Lung (tissue), 12 donors: Measurements from ENCODE around the gene ADGRA1. TPM values are rescaled to one million over a fixed set of nuclear protein-coding genes. Genes with fewer than 3 reads are reported as not detected.

Experiments
- ATAC-seq: fragments of 200-7000 bp; cut with Tn5 transposase; one replicate; pipeline ENCODE4 v1.9.1; 2020; ENCODE audit warnings: moderate number of reproducible peaks; ENCODE audit not compliant: insufficient read depth, low FRiP score
- DNase-seq, 3 donors: peaks; one replicate each; pipeline ENCODE4 v3.0.0-alpha.2; 2013 to 2017
- H3K27ac ChIP-seq, 2 donors: one replicate each; pipeline ENCODE4 v1.5.1; 2013; ENCODE audit warnings: mild to moderate bottlenecking in 2 of 2, moderate library complexity in 2 of 2, control low read depth in 1 of 2, inconsistent platforms in 1 of 2, low read depth in 1 of 2, low read length in 1 of 2
- H3K27me3 ChIP-seq, 3 donors: one replicate each; pipeline ENCODE4 v1.5.1; 2013; ENCODE audit warnings: low read length in 2 of 3; ENCODE audit not compliant: control insufficient read depth in 3 of 3, insufficient read depth in 3 of 3
- H3K36me3 ChIP-seq, 4 donors: one replicate each; pipeline ENCODE4 v1.5.1; 2013; ENCODE audit warnings: low read length in 4 of 4, mild to moderate bottlenecking in 1 of 4, moderate library complexity in 1 of 4; ENCODE audit not compliant: control insufficient read depth in 4 of 4, insufficient read depth in 4 of 4
- H3K4me1 ChIP-seq, 5 donors: one replicate each; pipeline ENCODE4 v1.5.1; 2013; ENCODE audit warnings: low read length in 5 of 5, mild to moderate bottlenecking in 2 of 5, moderate library complexity in 1 of 5; ENCODE audit not compliant: control insufficient read depth in 5 of 5, insufficient read depth in 5 of 5
- H3K4me3 ChIP-seq: one replicate; pipeline ENCODE4 v1.5.1; 2013; ENCODE audit warnings: mild to moderate bottlenecking, control low read depth, moderate library complexity
- H3K9ac ChIP-seq, 2 donors: one replicate each; pipeline ENCODE4 v1.5.1; 2013; ENCODE audit warnings: low read length in 2 of 2, control low read depth in 1 of 2; ENCODE audit not compliant: insufficient read depth in 1 of 2
- H3K9me3 ChIP-seq, 4 donors: one replicate each; pipeline ENCODE4 v1.5.1; 2013; ENCODE audit warnings: low read length in 3 of 4, mild to moderate bottlenecking in 1 of 4, moderate library complexity in 1 of 4; ENCODE audit not compliant: control insufficient read depth in 4 of 4, insufficient read depth in 3 of 4
- WGBS, 2 donors: extraction: QIAGEN DNeasy Blood & Tissue Kit; methylation state at CpG; one replicate each; pipeline ENCODE4 v1.1.7; 2013; 5-methylcytosine and 5-hydroxymethylcytosine counted together
- polyA plus RNA-seq, 2 donors: library from polyadenylated mRNA; stranded (reverse); fragments of 200-250 nt; gene quantifications; one replicate each; pipeline ENCODE4 v1.2.1, GENCODE V29; 2013
- total RNA-seq, 2 donors: library from RNA; depleted of rRNA in 1 of 2; stranded (reverse); fragments of >200 nt in 1 of 2; gene quantifications; one replicate each; pipeline ENCODE4 v1.2.1, GENCODE V29; 2014 to 2021
- TF ChIP-seq, protein P1 (sequence below): IDR thresholded peaks from 2 replicates; pipeline ENCODE4 v1.5.1; 2012; ENCODE audit warnings: mild to moderate bottlenecking; ENCODE audit errors: control extremely low read depth, extremely low read depth
- donor health status: control.
- donor health status: control.
- donor health status: Bipolar disorder and iron deficiency.
- donor health status: healthy.
- donor health status: DM: yes; HTN: yes; CAD: no.

The ADGRA1 gene
- total and polyA plus RNA-seq, 4 donors, result 0.05 to 1.3 (median 0.20) TPM

DNA sequence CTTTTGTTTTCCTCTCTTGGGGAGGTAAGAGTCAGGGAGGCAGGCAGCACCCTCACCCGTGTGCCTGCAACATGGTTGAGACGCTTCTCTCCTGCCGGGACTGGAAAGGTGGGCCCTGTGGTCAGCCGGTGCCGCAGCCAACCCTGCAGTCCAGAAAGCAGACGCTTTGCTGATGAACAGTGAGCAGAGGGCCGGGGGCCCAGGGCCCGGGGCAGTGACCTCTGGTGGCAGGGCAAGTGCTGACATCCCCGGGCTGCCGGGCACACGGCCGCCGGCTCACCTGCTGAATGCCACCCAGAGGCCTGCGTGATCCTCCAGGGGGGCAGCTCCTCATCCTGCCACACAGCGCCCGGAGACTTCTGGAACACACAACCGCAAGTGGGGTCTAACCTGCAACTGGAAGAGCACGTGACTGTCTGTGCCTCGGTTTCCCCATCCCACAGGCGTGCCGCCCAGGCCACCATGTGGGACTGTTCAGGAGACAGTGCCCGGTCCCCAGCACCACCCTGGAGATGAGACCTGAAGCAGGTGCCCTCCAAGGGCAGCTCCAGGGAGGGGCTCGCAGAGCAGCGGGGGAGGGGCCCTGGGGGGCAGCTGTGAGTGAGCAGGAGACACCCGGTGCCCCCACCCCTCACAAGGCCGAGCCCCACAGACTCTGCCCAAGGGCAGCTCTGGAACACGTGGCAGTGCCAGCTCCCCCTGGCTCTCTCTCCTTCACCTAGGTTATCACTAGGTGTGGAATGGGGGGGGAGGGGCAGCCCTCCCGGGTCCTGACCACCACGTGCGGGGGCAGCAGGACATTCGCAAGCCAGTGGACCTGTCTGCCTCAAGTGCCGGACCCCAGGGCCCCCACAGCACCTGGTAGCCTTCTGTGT, 2.2 kb upstream of the ADGRA1 start:
- DNase-seq, result no peak

DNA sequence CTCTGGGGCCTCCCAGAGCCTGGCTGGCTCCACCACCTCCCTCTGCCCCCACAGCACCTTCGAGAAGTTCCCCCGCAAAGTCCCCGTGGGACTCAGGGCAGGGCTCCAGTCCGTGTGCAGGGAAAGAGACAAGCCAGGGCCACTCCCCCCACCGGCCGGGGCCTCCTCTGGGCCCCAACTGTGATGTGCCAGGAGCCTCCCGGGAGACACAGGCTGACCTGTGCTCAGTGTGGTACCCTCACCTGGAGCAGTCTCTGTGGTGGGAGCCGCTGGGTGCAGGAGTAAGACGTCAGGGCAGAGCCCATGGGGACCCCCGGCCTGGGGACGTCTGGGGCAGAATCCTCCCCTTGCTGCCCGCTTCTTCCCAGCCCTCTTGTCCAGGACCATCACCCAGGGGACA, 1.5 kb upstream of the ADGRA1 start:
- Histone ChIP-seq H3K9me3 (peaks cover 0 to 4% (median 0%) of the 10 kb centered on the region in 4 donors), H3K27ac (no peak overlapping the region), H3K36me3 (no peaks in the 10 kb centered on the region), H3K4me1 (peaks cover 0 to 4% (median 0%) of the 10 kb centered on the region in 5 donors), H3K9ac (no peak overlapping the region), H3K4me3 (no peak overlapping the region), H3K27me3 (peaks cover 30 to 54% (median 38%) of the 10 kb centered on the region in 3 donors)
- ATAC-seq (no peak), DNase-seq (no peak)
- TF ChIP-seq, protein P1, sequence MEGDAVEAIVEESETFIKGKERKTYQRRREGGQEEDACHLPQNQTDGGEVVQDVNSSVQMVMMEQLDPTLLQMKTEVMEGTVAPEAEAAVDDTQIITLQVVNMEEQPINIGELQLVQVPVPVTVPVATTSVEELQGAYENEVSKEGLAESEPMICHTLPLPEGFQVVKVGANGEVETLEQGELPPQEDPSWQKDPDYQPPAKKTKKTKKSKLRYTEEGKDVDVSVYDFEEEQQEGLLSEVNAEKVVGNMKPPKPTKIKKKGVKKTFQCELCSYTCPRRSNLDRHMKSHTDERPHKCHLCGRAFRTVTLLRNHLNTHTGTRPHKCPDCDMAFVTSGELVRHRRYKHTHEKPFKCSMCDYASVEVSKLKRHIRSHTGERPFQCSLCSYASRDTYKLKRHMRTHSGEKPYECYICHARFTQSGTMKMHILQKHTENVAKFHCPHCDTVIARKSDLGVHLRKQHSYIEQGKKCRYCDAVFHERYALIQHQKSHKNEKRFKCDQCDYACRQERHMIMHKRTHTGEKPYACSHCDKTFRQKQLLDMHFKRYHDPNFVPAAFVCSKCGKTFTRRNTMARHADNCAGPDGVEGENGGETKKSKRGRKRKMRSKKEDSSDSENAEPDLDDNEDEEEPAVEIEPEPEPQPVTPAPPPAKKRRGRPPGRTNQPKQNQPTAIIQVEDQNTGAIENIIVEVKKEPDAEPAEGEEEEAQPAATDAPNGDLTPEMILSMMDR, result no peak
- 50 to 66% methylated on average over 9 to 12 of the region's 12 CpGs for WGBS, 2 donors

More for the DNA sequence above, 2.2 kb upstream of the ADGRA1 start:
- Histone ChIP-seq H3K36me3 (no peaks in the 10 kb centered on the region), H3K9ac (no peak overlapping the region), H3K9me3 (peaks cover 0 to 4% (median 0%) of the 10 kb centered on the region in 4 donors), H3K27ac (no peak overlapping the region), H3K4me1 (peaks cover 0 to 4% (median 0%) of the 10 kb centered on the region in 5 donors), H3K27me3 (peaks cover 26 to 47% (median 38%) of the 10 kb centered on the region in 3 donors), H3K4me3 (no peak overlapping the region)
- no peak for ATAC-seq
- 71 to 79% methylated on average over 32 of the region's 32 CpGs for WGBS, 2 donors
- TF ChIP-seq, protein P1, result no peak

DNA sequence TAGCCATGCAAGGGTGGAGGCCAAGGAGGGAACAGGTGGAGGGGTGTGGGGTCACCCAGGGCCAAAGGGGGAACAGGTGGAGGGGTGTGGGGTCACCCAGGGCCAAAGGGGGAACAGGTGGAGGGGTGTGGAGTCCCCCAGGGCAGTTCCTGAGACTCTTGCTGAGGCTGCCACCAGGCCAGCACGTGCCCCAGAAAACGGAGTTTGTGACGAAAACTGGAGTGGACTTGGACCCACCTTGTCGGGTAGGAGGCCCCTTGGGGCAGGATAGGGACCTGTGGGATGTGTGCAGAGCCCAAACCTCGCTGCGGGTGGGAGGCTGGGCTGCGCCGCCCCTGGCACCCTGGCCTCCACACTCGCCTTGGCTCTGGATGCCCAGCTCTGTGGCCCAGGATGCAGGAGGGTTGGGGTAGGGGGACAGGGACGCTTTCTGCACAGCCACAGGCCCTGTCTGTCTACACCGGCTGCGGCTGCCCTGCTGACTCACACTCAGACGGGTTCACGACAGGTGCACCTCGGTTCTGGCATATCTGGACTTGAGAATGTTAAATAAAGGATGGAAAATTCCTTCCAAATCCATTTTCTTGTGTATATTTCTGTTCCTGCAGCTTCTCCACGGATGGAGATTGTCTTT, 562 bp upstream of the ADGRA1 start:
- no peak for ATAC-seq
- peaks cover 31 to 62% (median 38%) of the 10 kb centered on the region in 3 donors for H3K27me3 ChIP-seq
- no peak overlapping the region for H3K4me3 ChIP-seq
- H3K9me3 ChIP-seq, result peaks cover 0 to 4% (median 0%) of the 10 kb centered on the region in 4 donors
- TF ChIP-seq, protein P1, result no peak
- no peaks in the 10 kb centered on the region for H3K36me3 ChIP-seq
- peaks cover 0 to 4% (median 0%) of the 10 kb centered on the region in 5 donors for H3K4me1 ChIP-seq
- no peak overlapping the region for H3K9ac ChIP-seq
- 40 to 49% methylated on average over 16 of the region's 16 CpGs for WGBS, 2 donors
- no peak for DNase-seq
- H3K27ac ChIP-seq, result no peak overlapping the region
